Panc1 (cell line): Measurements from ENCODE around the gene OSBPL1A. TPM values are rescaled to one million over a fixed set of nuclear protein-coding genes. Genes with fewer than 3 reads are reported as not detected.

Experiments
- ATAC-seq: fragments of 200-7000 bp; cut with Tn5 transposase; 2 replicates; pipeline ENCODE4 v1.9.1; 2020; ENCODE audit warnings: mild to moderate bottlenecking, moderate library complexity
- BruUV-seq: library from RNA; stranded (reverse); fragments of 400-500 nt; replicated peaks from 2 replicates; lab custom pipeline; 2021; lab: Mats Ljungman, UMichigan
- CTCF ChIA-PET: fragments of 300-600 bp; sonication (Branson Sonifier 250); formaldehyde crosslinking; loops from one replicate; lab custom pipeline; 2022; ENCODE audit warnings: antibody characterized with exemption; lab: Charles Lee
- POLR2A ChIA-PET: fragments of 300-600 bp; sonication (Branson Sonifier 250); formaldehyde crosslinking; loops from one replicate; lab custom pipeline; 2022; ENCODE audit warnings: antibody characterized with exemption; lab: Charles Lee
- DNase-seq: peaks from one replicate; pipeline ENCODE4 v3.0.0-alpha.2; 2010; ENCODE audit warnings: low read depth, low spot score
- H3K27ac ChIP-seq: 2 replicates; pipeline ENCODE4 v1.5.1; 2011; ENCODE audit warnings: mild to moderate bottlenecking, low read length, inconsistent platforms
- H3K27me3 ChIP-seq: fragments of 200-500 bp; sonication (Bioruptor generic); 2 replicates; pipeline ENCODE4 v1.6.0; 2014; ENCODE audit warnings: low read length, inconsistent platforms; ENCODE audit not compliant: control insufficient read depth, insufficient read depth
- H3K36me3 ChIP-seq: fragments of 200-500 bp; sonication (Bioruptor generic); 2 replicates; pipeline ENCODE4 v1.5.1; 2014; ENCODE audit warnings: inconsistent platforms, mild to moderate bottlenecking, low read length, moderate library complexity; ENCODE audit not compliant: control insufficient read depth, insufficient read depth
- H3K4me1 ChIP-seq: 2 replicates; pipeline ENCODE4 v1.5.1; 2011; ENCODE audit warnings: inconsistent platforms, mild to moderate bottlenecking, low read length, moderate library complexity; ENCODE audit not compliant: control insufficient read depth, insufficient read depth
- H3K4me3 ChIP-seq, 2 experiments: 2 replicates each; pipeline ENCODE4 v1.5.1; 2011 to 2012; ENCODE audit warnings: low read depth in 2 of 2, low read length in 2 of 2, mild to moderate bottlenecking in 2 of 2, inconsistent platforms in 1 of 2, moderate library complexity in 1 of 2
- H3K9me3 ChIP-seq: fragments of 200-500 bp; sonication (Bioruptor generic); 2 replicates; pipeline ENCODE4 v1.5.1; 2014; ENCODE audit warnings: low read depth, mild to moderate bottlenecking, inconsistent platforms, low read length, moderate library complexity; ENCODE audit not compliant: control insufficient read depth, insufficient read depth
- POLR2AphosphoS5 ChIP-seq: IDR thresholded peaks from 2 replicates; pipeline ENCODE4 v1.6.1; 2012; ENCODE audit warnings: mild to moderate bottlenecking, low read depth, low read length, moderate library complexity
- SIN3A ChIP-seq: IDR thresholded peaks from 2 replicates; pipeline ENCODE4 v1.6.1; 2012; ENCODE audit warnings: low read depth, mild to moderate bottlenecking, low read length, moderate library complexity, borderline replicate concordance; ENCODE audit not compliant: insufficient read depth
- TCF7L2 ChIP-seq: IDR thresholded peaks from 2 replicates; pipeline ENCODE4 v1.6.1; 2011; ENCODE audit warnings: mild to moderate bottlenecking, low read depth, low read length, inconsistent platforms
- in situ Hi-C: cut with HindIII; loops from 2 replicates; pipeline ENCODE4 v1.10.0; 2016; ENCODE audit warnings: low sequenced_read_pairs, low pct_unique_long_range_greater_than_20kb
- intact Hi-C: fragments of 100-400 bp; cut with micrococcal nuclease; formaldehyde crosslinking; loops from one replicate; pipeline ENCODE4 v1.10.0; 2022; ENCODE audit not compliant: unreplicated experiment
- total RNA-seq: library from RNA; stranded (reverse); gene quantifications from one replicate; pipeline ENCODE4 v1.2.1, GENCODE V29; 2021; ENCODE audit not compliant: unreplicated experiment
- TF ChIP-seq, protein P1 (sequence below), 2 experiments: IDR thresholded peaks; 2 replicates each; pipeline ENCODE4 v1.6.1; 2011 to 2012; ENCODE audit warnings: low read depth in 2 of 2, control low read depth in 1 of 2, low read length in 1 of 2, mild to moderate bottlenecking in 1 of 2, moderate library complexity in 1 of 2; ENCODE audit not compliant: insufficient read depth in 1 of 2
- TF ChIP-seq, protein P2 (sequence below): fragments of 450-650 bp; IDR thresholded peaks from 2 replicates; pipeline ENCODE4 v1.5.1; 2017; ENCODE audit warnings: mild to moderate bottlenecking

Gene OSBPL1A
- total RNA-seq, 1 experiment from 2014 or later, result 50.5 TPM

DNA sequence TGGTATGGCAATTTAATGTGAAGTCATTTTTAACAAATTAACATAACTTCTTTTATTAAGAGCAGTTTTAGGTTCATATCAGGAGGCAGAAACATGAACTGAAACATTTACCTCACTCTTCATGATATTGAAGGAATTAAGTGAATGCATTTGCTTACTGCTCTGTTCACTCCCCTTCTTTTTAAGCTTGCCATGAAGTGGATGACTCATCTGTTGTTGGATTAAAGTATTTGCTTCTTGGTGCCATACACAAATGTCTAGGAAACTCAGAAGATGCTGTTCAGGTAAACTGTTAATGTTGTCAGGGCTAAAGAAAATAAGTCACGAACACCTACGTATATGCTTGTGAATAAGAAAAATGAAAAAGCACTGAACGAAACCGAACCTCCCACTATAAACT is 268.9 kb downstream of the OSBPL1A start:
- ChIA-PET CTCF (no interaction called here), POLR2A (no interaction called here)
- BruUV-seq, result no TSS peak
- H3K9me3 ChIP-seq, result no peaks in the 10 kb centered on the region
- no peaks in the 10 kb centered on the region for H3K27me3 ChIP-seq
- DNase-seq (no peak), ATAC-seq (no peak)
- H3K36me3 ChIP-seq, result no peaks in the 10 kb centered on the region
- intact Hi-C loops, result no loop called here
- TF ChIP-seq, protein P1, sequence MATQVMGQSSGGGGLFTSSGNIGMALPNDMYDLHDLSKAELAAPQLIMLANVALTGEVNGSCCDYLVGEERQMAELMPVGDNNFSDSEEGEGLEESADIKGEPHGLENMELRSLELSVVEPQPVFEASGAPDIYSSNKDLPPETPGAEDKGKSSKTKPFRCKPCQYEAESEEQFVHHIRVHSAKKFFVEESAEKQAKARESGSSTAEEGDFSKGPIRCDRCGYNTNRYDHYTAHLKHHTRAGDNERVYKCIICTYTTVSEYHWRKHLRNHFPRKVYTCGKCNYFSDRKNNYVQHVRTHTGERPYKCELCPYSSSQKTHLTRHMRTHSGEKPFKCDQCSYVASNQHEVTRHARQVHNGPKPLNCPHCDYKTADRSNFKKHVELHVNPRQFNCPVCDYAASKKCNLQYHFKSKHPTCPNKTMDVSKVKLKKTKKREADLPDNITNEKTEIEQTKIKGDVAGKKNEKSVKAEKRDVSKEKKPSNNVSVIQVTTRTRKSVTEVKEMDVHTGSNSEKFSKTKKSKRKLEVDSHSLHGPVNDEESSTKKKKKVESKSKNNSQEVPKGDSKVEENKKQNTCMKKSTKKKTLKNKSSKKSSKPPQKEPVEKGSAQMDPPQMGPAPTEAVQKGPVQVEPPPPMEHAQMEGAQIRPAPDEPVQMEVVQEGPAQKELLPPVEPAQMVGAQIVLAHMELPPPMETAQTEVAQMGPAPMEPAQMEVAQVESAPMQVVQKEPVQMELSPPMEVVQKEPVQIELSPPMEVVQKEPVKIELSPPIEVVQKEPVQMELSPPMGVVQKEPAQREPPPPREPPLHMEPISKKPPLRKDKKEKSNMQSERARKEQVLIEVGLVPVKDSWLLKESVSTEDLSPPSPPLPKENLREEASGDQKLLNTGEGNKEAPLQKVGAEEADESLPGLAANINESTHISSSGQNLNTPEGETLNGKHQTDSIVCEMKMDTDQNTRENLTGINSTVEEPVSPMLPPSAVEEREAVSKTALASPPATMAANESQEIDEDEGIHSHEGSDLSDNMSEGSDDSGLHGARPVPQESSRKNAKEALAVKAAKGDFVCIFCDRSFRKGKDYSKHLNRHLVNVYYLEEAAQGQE (IDR thresholded peaks at IDR 0.05; ENCODE audit: insufficient read depth in 1 of 2, low read depth in 2 of 2, low read length in 1 of 2), result no peak
- TF ChIP-seq POLR2AphosphoS5, result no peak
- TF ChIP-seq, protein P2, sequence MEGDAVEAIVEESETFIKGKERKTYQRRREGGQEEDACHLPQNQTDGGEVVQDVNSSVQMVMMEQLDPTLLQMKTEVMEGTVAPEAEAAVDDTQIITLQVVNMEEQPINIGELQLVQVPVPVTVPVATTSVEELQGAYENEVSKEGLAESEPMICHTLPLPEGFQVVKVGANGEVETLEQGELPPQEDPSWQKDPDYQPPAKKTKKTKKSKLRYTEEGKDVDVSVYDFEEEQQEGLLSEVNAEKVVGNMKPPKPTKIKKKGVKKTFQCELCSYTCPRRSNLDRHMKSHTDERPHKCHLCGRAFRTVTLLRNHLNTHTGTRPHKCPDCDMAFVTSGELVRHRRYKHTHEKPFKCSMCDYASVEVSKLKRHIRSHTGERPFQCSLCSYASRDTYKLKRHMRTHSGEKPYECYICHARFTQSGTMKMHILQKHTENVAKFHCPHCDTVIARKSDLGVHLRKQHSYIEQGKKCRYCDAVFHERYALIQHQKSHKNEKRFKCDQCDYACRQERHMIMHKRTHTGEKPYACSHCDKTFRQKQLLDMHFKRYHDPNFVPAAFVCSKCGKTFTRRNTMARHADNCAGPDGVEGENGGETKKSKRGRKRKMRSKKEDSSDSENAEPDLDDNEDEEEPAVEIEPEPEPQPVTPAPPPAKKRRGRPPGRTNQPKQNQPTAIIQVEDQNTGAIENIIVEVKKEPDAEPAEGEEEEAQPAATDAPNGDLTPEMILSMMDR, result no peak
- TF ChIP-seq SIN3A, result no peak
- TF ChIP-seq TCF7L2, result no peak
- in situ Hi-C loops, result no loop called here
- H3K4me3 ChIP-seq, result no peak overlapping the region
- no peak overlapping the region for H3K27ac ChIP-seq
- no peaks in the 10 kb centered on the region for H3K4me1 ChIP-seq

DNA sequence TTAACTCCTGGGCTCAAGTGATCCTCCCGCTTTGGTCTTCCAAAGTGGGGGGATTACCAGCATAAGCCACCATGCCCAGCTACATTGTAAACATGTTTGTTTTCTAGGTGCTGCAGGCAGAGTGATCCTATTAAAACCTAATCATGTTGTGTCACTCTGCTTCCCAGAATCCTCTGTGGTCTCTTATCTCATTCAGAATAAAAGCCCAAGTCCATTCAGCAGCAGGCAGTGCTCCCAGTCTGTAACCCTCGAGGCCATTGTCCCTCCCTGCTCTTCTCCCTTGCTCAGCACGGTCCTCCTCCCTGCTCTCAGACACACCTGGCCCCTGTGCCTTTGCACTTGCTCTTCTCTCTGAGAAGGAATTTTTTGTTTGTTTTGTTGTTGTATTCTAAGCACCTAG is 269.9 kb downstream of the OSBPL1A start:
- H3K27ac ChIP-seq, result no peak overlapping the region
- H3K4me1 ChIP-seq, result no peaks in the 10 kb centered on the region
- H3K36me3 ChIP-seq, result no peaks in the 10 kb centered on the region
- no peak for DNase-seq
- H3K27me3 ChIP-seq, result no peaks in the 10 kb centered on the region
- ChIA-PET POLR2A (interaction anchor here (0.6 kb wide), 2 partner anchors 11 to 368 kb away, joined by 3 to 4 read pairs; partner anchors contain the start of gene CABYR), CTCF (no interaction called here)
- H3K4me3 ChIP-seq, result no peak overlapping the region
- intact Hi-C loops (no loop called here), in situ Hi-C loops (no loop called here)
- TF ChIP-seq SIN3A (no peak), TCF7L2 (no peak), POLR2AphosphoS5 (no peak)
- TF ChIP-seq, protein P2, result no peak
- TF ChIP-seq, protein P1 (IDR thresholded peaks at IDR 0.05; ENCODE audit: insufficient read depth in 1 of 2, low read depth in 2 of 2, low read length in 1 of 2), result no peak
- no peaks in the 10 kb centered on the region for H3K9me3 ChIP-seq
- no TSS peak for BruUV-seq
- no peak for ATAC-seq
